Measurements from ENCODE around the gene MTHFD1L. TPM values are rescaled to one million over a fixed set of nuclear protein-coding genes. Genes with fewer than 3 reads are reported as not detected.
"Not testable (repeated sequence)": the region's sequence is repeated elsewhere in the genome, so short reads cannot be mapped to it uniquely, and the experiment has no call there.

Gene MTHFD1L
- total and polyA plus RNA-seq, 2 donors: 4.6 to 13.7 TPM

DNA sequence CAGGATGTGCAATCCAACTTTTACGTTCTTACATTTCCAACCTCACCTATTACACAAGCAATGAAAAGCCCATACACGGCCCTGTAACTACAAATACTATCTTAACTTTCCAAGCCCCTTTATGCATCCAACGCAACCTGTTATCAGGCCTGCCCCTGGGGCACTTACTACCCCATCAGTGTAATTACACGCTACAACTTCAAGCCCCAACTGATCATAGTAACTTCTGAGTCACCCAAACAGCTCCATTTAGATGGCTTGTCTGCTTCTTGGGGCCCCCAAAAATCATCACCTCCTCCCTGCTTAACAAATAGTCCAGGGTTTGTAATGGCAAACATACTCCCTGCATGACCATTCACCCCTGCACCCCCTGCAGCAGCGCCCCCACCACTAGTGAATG lies 11.1 kb upstream of the MTHFD1L start:
- DNase-seq (ENCODE audit: extremely low spot score); H3K36me3 ChIP-seq (ENCODE audit: insufficient read depth); H3K4me1 ChIP-seq (ENCODE audit: insufficient read depth); H3K27ac ChIP-seq (ENCODE audit: low read depth); H3K4me3 ChIP-seq (ENCODE audit: low read depth, low read length): not testable (repeated sequence)
- WGBS: 92% methylated on average over 5 of the region's 5 CpGs

GRCh38 chr6:150855171-150855570 lies 10.3 kb upstream of the MTHFD1L start:
- not testable (repeated sequence) for H3K4me3 ChIP-seq (ENCODE audit: low read depth, low read length); H3K36me3 ChIP-seq (ENCODE audit: insufficient read depth); H3K27ac ChIP-seq (ENCODE audit: low read depth); H3K4me1 ChIP-seq (ENCODE audit: insufficient read depth); DNase-seq (ENCODE audit: extremely low spot score)
- 94% methylated on average over 8 of the region's 8 CpGs for WGBS

- DNase-seq (ENCODE audit: extremely low spot score): peak; percentile 88
- WGBS: 23% methylated on average over 7 of the region's 7 CpGs
- H3K4me1 ChIP-seq (ENCODE audit: insufficient read depth): no peaks in the 10 kb centered on the region
- H3K4me3 ChIP-seq (ENCODE audit: low read depth, low read length): no peak overlapping the region
- no peak overlapping the region for H3K27ac ChIP-seq (ENCODE audit: low read depth)
- H3K36me3 ChIP-seq (ENCODE audit: insufficient read depth): no peaks in the 10 kb centered on the region
These were observed 8.2 kb upstream of the MTHFD1L start for GRCh38 chr6:150857062-150857944.

DNA sequence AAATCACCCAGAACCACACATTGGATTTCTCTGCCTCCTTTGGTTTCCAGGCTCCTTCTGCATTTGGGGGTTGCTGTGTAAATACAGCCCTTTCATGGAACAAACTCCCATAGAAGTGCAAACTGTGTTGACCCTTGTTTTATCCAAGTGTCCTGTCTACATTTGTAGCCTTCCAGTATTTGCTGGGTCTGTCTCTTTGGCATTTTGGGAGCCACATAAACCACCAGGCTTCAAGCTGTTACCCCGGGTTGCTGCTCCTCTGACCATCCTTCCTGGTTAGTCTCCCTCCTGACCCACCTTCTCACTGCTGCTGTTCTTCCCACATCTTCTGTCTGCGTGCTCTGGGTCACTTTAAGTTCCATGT lies 7.6 kb upstream of the MTHFD1L start:
- no peak for DNase-seq (ENCODE audit: extremely low spot score)
- H3K4me1 ChIP-seq (ENCODE audit: insufficient read depth): no peaks in the 10 kb centered on the region
- 64% methylated on average over 2 of the region's 2 CpGs for WGBS
- no peaks in the 10 kb centered on the region for H3K36me3 ChIP-seq (ENCODE audit: insufficient read depth)
- no peak overlapping the region for H3K27ac ChIP-seq (ENCODE audit: low read depth)
- no peak overlapping the region for H3K4me3 ChIP-seq (ENCODE audit: low read depth, low read length)

DNA sequence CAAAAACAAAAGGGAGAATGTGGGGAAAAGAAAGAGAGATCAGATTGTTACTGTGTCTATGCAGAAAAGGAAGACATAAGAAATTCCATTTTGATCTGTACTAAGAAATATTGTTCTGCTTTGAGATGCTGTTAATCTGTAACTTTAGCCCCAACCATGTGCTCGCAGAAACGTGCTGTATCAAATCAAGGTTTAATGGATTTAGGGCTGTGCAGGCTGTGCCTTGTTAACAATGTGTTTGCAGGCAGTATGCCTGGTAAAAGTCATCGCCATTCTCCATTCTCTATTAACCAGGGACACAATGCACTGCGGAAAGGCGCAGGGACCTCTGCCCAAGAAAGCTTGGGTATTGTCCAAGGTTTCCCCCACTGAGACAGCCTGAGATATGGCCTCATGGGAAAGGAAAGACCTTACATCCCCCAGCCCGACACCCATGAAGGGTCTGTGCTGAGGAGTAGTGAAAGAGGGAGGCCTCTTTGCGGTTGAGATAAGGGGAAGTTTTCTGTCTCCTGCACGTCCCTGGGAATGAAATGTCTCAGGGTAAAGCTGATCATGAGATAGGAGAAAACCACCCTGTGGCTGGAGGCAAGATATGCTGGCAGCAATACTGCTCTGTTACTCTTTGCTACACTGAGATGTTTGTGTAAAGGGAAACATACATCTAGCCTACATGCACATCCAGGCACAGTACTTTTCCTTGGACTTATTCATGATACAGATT lies 3.9 kb upstream of the MTHFD1L start:
- not testable (repeated sequence) for H3K4me1 ChIP-seq (ENCODE audit: insufficient read depth); H3K4me3 ChIP-seq (ENCODE audit: low read depth, low read length); H3K27ac ChIP-seq (ENCODE audit: low read depth); H3K36me3 ChIP-seq (ENCODE audit: insufficient read depth)
- peak; percentile 45 for DNase-seq (ENCODE audit: extremely low spot score)
- 55% methylated on average over 8 of the region's 8 CpGs for whole genome bisulfite sequencing

DNA sequence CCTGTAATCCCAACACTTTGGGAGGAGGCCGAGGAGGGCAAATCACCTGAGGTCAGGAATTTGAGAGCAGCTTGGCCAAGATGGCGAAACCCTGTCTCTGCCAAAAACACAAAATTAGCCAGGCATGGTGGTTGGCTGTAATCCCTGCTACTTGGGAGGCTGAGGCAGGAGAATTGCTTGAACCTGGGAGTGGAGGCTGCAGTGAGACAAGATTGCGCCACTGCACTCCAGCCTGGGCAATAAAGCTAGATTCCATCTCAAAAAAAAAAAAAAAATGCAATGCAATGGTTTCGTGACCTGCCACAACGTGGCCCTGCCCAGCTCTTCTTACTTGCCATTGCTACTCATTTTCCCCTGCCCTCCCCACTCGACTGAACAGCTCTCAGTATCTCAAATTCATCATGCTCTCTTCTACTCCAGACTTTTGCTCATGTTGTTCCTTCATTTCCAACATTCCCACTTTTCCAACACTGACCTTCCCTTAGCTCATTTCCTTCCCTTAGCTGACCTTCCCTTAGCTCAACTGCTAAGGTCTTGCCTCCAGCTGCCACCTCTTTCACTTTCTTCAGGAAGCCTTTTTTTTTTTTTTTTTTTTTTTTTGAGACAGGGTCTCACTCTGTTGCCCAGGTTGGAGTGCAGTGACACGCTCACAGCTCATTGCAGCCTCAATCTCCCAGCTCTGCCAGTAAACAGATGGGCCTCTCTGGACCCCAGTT lies 2.1 kb upstream of the MTHFD1L start:
- H3K4me1 ChIP-seq (ENCODE audit: insufficient read depth): no peaks in the 10 kb centered on the region
- H3K4me3 ChIP-seq (ENCODE audit: low read depth, low read length): no peak overlapping the region
- H3K27ac ChIP-seq (ENCODE audit: low read depth): no peak overlapping the region
- H3K36me3 ChIP-seq (ENCODE audit: insufficient read depth): no peaks in the 10 kb centered on the region
- WGBS: 93% methylated on average over 7 of the region's 7 CpGs
- no peak for DNase-seq (ENCODE audit: extremely low spot score)

- H3K4me1 ChIP-seq (ENCODE audit: insufficient read depth): no peaks in the 10 kb centered on the region
- H3K4me3 ChIP-seq (ENCODE audit: low read depth, low read length): peak overlapping the region; percentile 86
- no peak for DNase-seq (ENCODE audit: extremely low spot score)
- 28% methylated on average over 5 of the region's 5 CpGs for WGBS
- H3K36me3 ChIP-seq (ENCODE audit: insufficient read depth): no peaks in the 10 kb centered on the region
- H3K27ac ChIP-seq (ENCODE audit: low read depth): no peak overlapping the region
These were observed 478 bp upstream of the MTHFD1L start for GRCh38 chr6:150865043-150865405.

- H3K27ac ChIP-seq (ENCODE audit: low read depth): peak overlapping the region; percentile 89
- H3K4me1 ChIP-seq (ENCODE audit: insufficient read depth): no peaks in the 10 kb centered on the region
- H3K36me3 ChIP-seq (ENCODE audit: insufficient read depth): no peaks in the 10 kb centered on the region
- WGBS: 2% methylated on average over 95 of the region's 95 CpGs
- DNase-seq (ENCODE audit: extremely low spot score): peak; percentile 64
- H3K4me3 ChIP-seq (ENCODE audit: low read depth, low read length): peak overlapping the region; percentile 86
These were observed 867 bp downstream of the MTHFD1L start for GRCh38 chr6:150866147-150866990.

- 60% methylated on average over 13 of the region's 13 CpGs for WGBS
- Histone ChIP-seq H3K27ac (ENCODE audit: low read depth) (peak overlapping the region; percentile 89), H3K36me3 (ENCODE audit: insufficient read depth) (no peaks in the 10 kb centered on the region), H3K4me1 (ENCODE audit: insufficient read depth) (no peaks in the 10 kb centered on the region), H3K4me3 (ENCODE audit: low read depth, low read length) (peak overlapping the region; percentile 86)
- no peak for DNase-seq (ENCODE audit: extremely low spot score)
These were observed 1.5 kb downstream of the MTHFD1L start for GRCh38 chr6:150866991-150867501.

DNA sequence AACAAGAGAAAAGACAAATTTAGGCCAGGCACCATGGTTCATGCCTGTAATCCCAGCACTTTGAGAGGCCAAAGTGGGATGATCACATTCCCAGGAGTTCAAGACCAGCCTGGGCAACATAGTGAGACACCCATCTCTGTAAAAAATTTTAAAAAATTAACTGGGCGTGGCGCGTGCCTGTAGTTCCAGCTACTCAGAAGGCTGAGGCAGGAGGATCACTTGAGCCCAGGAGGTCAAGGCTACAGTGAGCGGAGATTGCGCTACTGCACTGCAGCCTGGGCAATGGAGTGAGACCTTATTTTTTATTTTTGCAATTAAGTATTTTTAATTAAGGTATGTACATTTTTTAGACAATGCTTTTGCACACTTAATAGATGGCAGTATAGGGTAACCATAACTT lies 3.3 kb downstream of the MTHFD1L start:
- peaks cover 2% of the 10 kb centered on the region for H3K36me3 ChIP-seq (ENCODE audit: insufficient read depth)
- H3K27ac ChIP-seq (ENCODE audit: low read depth): no peak overlapping the region
- 89% methylated on average over 5 of the region's 5 CpGs for WGBS
- H3K4me1 ChIP-seq (ENCODE audit: insufficient read depth): no peaks in the 10 kb centered on the region
- no peak overlapping the region for H3K4me3 ChIP-seq (ENCODE audit: low read depth, low read length)
- DNase-seq (ENCODE audit: extremely low spot score): no peak

GRCh38 chr6:150874179-150874578 lies 8.7 kb downstream of the MTHFD1L start:
- Histone ChIP-seq H3K4me1 (ENCODE audit: insufficient read depth) (no peaks in the 10 kb centered on the region), H3K36me3 (ENCODE audit: insufficient read depth) (peaks cover 2% of the 10 kb centered on the region), H3K27ac (ENCODE audit: low read depth) (no peak overlapping the region), H3K4me3 (ENCODE audit: low read depth, low read length) (no peak overlapping the region)
- 92% methylated on average over 6 of the region's 6 CpGs for WGBS
- no peak for DNase-seq (ENCODE audit: extremely low spot score)

DNA sequence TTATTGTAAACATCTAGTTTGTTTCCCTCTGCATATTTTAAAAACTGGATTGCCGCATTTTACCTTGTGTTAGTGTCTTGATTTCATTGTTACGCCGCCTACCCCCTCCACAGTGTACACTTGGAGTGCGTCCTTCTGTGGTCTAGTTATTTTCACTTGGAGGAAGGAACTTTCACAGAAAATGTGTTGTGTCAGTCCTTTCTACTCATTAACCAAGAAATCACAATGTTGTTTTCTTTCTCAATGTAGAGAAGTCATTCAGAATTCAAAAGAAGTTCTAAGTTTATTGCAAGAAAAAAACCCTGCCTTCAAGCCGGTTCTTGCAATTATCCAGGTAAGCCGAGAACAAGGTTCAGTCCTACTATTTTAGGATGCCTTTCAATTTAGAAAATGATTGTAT lies 10.3 kb downstream of the MTHFD1L start:
- WGBS: 92% methylated on average over 6 of the region's 6 CpGs
- H3K36me3 ChIP-seq (ENCODE audit: insufficient read depth): peaks cover 2% of the 10 kb centered on the region
- no peak overlapping the region for H3K27ac ChIP-seq (ENCODE audit: low read depth)
- no peak overlapping the region for H3K4me3 ChIP-seq (ENCODE audit: low read depth, low read length)
- DNase-seq (ENCODE audit: extremely low spot score): no peak
- H3K4me1 ChIP-seq (ENCODE audit: insufficient read depth): no peaks in the 10 kb centered on the region

- peaks cover 2% of the 10 kb centered on the region for H3K36me3 ChIP-seq (ENCODE audit: insufficient read depth)
- H3K4me1 ChIP-seq (ENCODE audit: insufficient read depth): no peaks in the 10 kb centered on the region
- H3K27ac ChIP-seq (ENCODE audit: low read depth): no peak overlapping the region
- no peak overlapping the region for H3K4me3 ChIP-seq (ENCODE audit: low read depth, low read length)
- 40% methylated on average over 5 of the region's 5 CpGs for WGBS
- DNase-seq (ENCODE audit: extremely low spot score): no peak
These were observed 11.1 kb downstream of the MTHFD1L start for GRCh38 chr6:150876598-150876997.

Data from urinary bladder (tissue), 4 donors.